Progenitor cell of endocrine pancreas (in vitro differentiated cells): ENCODE data around the gene CYFIP2. TPM values are rescaled to one million over a fixed set of nuclear protein-coding genes. Genes with fewer than 3 reads are reported as not detected.
A peak's percentile ranks its signal among the peaks of the same experiment; 100 is the strongest.

Experiments used
- DNase-seq: peaks from one replicate; pipeline ENCODE4 v3.0.0; 2021; ENCODE audit warnings: low spot score; ENCODE audit not compliant: unreplicated experiment
- H3K27ac Mint-ChIP-seq: 2 replicates; pipeline ENCODE4 v1.8.0; 2021; ENCODE audit warnings: mild to moderate bottlenecking, moderate library complexity, mixed read lengths
- H3K27me3 Mint-ChIP-seq: 2 replicates; pipeline ENCODE4 v1.8.0; 2021; ENCODE audit warnings: mixed read lengths
- H3K36me3 Mint-ChIP-seq: 2 replicates; pipeline ENCODE4 v1.8.0; 2022; ENCODE audit warnings: mixed read lengths; ENCODE audit not compliant: insufficient read depth
- H3K4me1 Mint-ChIP-seq: 2 replicates; pipeline ENCODE4 v1.8.0; 2021; ENCODE audit warnings: low read depth, mixed read lengths
- H3K4me3 Mint-ChIP-seq: 2 replicates; pipeline ENCODE4 v1.8.0; 2021; ENCODE audit warnings: low read depth, mild to moderate bottlenecking, moderate library complexity, mixed read lengths
- H3K9me3 Mint-ChIP-seq: 2 replicates; pipeline ENCODE4 v1.8.0; 2021; ENCODE audit warnings: low read depth, mixed read lengths
- CTCF ChIP-seq: fragments of 200-600 bp; sonication (generic); IDR thresholded peaks from one replicate; pipeline ENCODE4 v1.5.0; 2021; ENCODE audit warnings: antibody characterized with exemption, mild to moderate bottlenecking; ENCODE audit not compliant: unreplicated experiment
- total RNA-seq: library from RNA; stranded (reverse); gene quantifications from 2 replicates; pipeline ENCODE4 v1.2.1, GENCODE V29; 2021

Gene CYFIP2
- total RNA-seq, 1 donor from 2014 or later = 85.1 TPM

- H3K36me3 Mint-ChIP-seq = peaks cover 41% of the 10 kb centered on the region
- no peaks in the 10 kb centered on the region for H3K27me3 Mint-ChIP-seq
- no peak overlapping the region for H3K27ac Mint-ChIP-seq
- DNase-seq = no peak
- peaks cover 12% of the 10 kb centered on the region for H3K4me1 Mint-ChIP-seq
- H3K9me3 Mint-ChIP-seq = no peaks in the 10 kb centered on the region
- no peak for TF ChIP-seq CTCF
- H3K4me3 Mint-ChIP-seq = no peak overlapping the region
Observed at GRCh38 chr5:157295247-157295646, 29.3 kb downstream of the CYFIP2 start.

- H3K9me3 Mint-ChIP-seq = no peaks in the 10 kb centered on the region
- no peak overlapping the region for H3K27ac Mint-ChIP-seq
- H3K36me3 Mint-ChIP-seq = peaks cover 19% of the 10 kb centered on the region
- DNase-seq = no peak
- TF ChIP-seq CTCF = no peak
- H3K27me3 Mint-ChIP-seq = no peaks in the 10 kb centered on the region
- no peak overlapping the region for H3K4me3 Mint-ChIP-seq
- peaks cover 2% of the 10 kb centered on the region for H3K4me1 Mint-ChIP-seq
Observed at GRCh38 chr5:157300564-157300963, 34.6 kb downstream of the CYFIP2 start.

- no peaks in the 10 kb centered on the region for H3K27me3 Mint-ChIP-seq
- H3K36me3 Mint-ChIP-seq = peaks cover 17% of the 10 kb centered on the region
- no peaks in the 10 kb centered on the region for H3K9me3 Mint-ChIP-seq
Observed at GRCh38 chr5:157301066-157301465, 35.1 kb downstream of the CYFIP2 start.

GRCh38 chr5:157303023-157303422 is 37.1 kb downstream of the CYFIP2 start:
- no peak overlapping the region for H3K4me3 Mint-ChIP-seq
- H3K36me3 Mint-ChIP-seq = peaks cover 9% of the 10 kb centered on the region

More at GRCh38 chr5:157301066-157301465, 35.1 kb downstream of the CYFIP2 start:
- Mint-ChIP-seq H3K27ac (no peak overlapping the region), H3K4me1 (no peaks in the 10 kb centered on the region), H3K4me3 (no peak overlapping the region)
- no peak for DNase-seq
- TF ChIP-seq CTCF = no peak

GRCh38 chr5:157303667-157304327 is 37.9 kb downstream of the CYFIP2 start:
- no peak overlapping the region for H3K4me3 Mint-ChIP-seq
- no peaks in the 10 kb centered on the region for H3K4me1 Mint-ChIP-seq
- no peak for DNase-seq
- H3K27me3 Mint-ChIP-seq = no peaks in the 10 kb centered on the region
- H3K9me3 Mint-ChIP-seq = no peaks in the 10 kb centered on the region
- peaks cover 6% of the 10 kb centered on the region for H3K36me3 Mint-ChIP-seq
- no peak overlapping the region for H3K27ac Mint-ChIP-seq
- TF ChIP-seq CTCF = peak; percentile 28

More at GRCh38 chr5:157303023-157303422, 37.1 kb downstream of the CYFIP2 start:
- no peak for DNase-seq
- Mint-ChIP-seq H3K9me3 (no peaks in the 10 kb centered on the region), H3K4me1 (no peaks in the 10 kb centered on the region), H3K27me3 (no peaks in the 10 kb centered on the region), H3K27ac (no peak overlapping the region)
- no peak for TF ChIP-seq CTCF
